ENCODE measurements around the gene ACP5. TPM values are rescaled to one million over a fixed set of nuclear protein-coding genes. Genes with fewer than 3 reads are reported as not detected.

ACP5 gene
- total RNA-seq, 1 donor from 2014 or later, result 0.95 TPM

DNA sequence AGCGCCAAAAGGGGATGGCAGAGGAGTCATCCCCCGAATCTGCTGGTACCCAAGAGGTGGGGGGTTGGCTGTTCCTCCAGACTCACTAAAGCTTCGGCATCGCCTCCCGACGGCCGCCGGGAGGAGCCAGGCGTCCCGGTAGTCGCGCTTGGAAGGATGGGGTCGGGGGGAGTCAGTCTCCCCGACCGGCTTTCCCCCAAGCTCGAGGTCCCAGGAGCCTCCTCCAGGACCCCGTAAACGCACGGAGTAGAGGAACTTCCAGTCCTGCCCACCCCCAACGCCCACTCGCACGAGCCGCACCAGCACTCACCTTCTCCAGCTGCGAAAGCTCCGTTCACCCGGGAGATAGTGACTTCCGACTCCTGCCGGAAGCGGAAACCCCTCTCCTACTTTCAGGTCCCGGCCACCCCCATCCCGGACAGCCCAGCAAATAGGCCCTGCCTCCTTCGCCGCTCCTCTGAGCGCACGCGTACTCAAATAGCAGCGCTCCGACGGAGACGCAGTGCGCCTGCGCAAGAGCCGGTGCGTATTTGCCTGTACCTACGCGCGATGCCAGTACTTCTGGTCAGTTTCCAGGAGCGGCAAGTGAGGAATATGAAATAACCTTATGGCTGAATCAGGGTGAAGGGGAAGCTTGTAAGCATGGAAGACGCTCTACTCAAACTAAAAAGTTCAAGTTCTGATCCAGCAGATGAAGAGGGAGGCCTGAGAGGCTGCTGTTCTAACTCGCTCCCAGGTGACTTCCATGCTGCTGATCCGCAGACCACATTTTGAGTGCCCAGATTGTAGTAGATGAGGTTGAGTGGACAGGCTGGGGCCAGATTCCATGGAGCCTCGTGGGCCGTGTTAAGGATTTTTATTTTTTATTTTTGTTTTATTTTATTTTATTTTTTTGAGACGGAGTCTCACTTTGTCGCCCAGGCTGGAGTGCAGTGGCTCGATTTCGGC, 18.3 kb downstream of the ACP5 start, which contains the start of gene ELOF1:
ELOF1 (minus strand) TSS at position 350 of the 948 bp plus-strand sequence. CDS start 4,883 bp downstream, outside the sequence.
- Mint-ChIP-seq H3K4me3 (ENCODE audit: unreplicated experiment) (peak within 1 kb of the TSS; percentile 98), H3K27me3 (ENCODE audit: unreplicated experiment) (peaks cover 10% of the 10 kb centered on the region), H3K36me3 (ENCODE audit: low read depth, unreplicated experiment) (peaks cover 7% of the 10 kb centered on the region), H3K4me1 (ENCODE audit: unreplicated experiment) (peaks cover 22% of the 10 kb centered on the region), H3K9me3 (ENCODE audit: unreplicated experiment) (no peaks in the 10 kb centered on the region), H3K27ac (ENCODE audit: unreplicated experiment) (peak within 1 kb of the TSS; percentile 42)
- peak; percentile 93 for DNase-seq (ENCODE audit: low spot score)
- TF ChIP-seq, protein P1, sequence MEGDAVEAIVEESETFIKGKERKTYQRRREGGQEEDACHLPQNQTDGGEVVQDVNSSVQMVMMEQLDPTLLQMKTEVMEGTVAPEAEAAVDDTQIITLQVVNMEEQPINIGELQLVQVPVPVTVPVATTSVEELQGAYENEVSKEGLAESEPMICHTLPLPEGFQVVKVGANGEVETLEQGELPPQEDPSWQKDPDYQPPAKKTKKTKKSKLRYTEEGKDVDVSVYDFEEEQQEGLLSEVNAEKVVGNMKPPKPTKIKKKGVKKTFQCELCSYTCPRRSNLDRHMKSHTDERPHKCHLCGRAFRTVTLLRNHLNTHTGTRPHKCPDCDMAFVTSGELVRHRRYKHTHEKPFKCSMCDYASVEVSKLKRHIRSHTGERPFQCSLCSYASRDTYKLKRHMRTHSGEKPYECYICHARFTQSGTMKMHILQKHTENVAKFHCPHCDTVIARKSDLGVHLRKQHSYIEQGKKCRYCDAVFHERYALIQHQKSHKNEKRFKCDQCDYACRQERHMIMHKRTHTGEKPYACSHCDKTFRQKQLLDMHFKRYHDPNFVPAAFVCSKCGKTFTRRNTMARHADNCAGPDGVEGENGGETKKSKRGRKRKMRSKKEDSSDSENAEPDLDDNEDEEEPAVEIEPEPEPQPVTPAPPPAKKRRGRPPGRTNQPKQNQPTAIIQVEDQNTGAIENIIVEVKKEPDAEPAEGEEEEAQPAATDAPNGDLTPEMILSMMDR (IDR thresholded peaks at IDR 0.05; ENCODE audit: unreplicated experiment), result no peak

DNA sequence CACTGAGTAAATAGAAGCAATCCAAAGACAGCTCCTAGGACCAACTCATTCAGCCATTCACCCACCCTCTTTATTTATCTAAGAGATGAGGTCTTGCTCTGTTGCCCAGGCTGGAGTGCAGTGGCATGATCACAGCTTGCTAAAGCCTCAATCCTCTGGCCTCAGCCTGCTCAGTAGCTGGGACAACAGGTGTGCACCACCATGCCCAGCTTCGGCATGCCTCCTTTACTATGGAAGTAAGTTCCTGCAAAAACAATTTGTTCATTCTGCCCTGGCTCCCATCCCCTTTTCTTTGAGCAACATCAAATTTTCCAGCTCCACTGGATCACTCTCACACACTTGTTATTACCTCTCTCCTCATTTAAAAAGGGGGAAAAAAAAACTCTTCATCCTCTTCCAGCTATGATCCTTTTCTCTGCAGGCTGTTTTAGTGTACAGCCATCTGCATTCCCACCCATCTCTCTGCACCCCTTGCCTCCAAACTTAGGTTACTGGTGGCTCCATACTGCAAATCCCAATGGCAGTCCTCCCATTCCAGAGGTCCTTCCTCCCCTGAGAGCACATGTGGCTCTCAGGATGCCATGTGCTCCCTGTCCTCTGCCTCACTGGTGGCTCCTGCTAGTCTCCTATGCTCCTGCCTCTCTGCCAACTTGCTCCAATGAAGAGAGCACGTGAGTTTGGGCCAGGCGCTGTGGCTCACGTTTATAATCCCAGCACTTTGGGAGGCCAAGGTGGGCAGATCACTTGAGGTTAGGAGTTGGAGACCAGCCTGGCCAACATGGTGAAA, 20.6 kb downstream of the ACP5 start:
- Mint-ChIP-seq H3K9me3 (ENCODE audit: unreplicated experiment) (no peaks in the 10 kb centered on the region), H3K27me3 (ENCODE audit: unreplicated experiment) (peaks cover 10% of the 10 kb centered on the region), H3K4me3 (ENCODE audit: unreplicated experiment) (peak overlapping the region; percentile 2), H3K36me3 (ENCODE audit: low read depth, unreplicated experiment) (peaks cover 7% of the 10 kb centered on the region), H3K27ac (ENCODE audit: unreplicated experiment) (no peak overlapping the region), H3K4me1 (ENCODE audit: unreplicated experiment) (peaks cover 15% of the 10 kb centered on the region)
- no peak for DNase-seq (ENCODE audit: low spot score)
- TF ChIP-seq, protein P1 (IDR thresholded peaks at IDR 0.05; ENCODE audit: unreplicated experiment), result no peak

DNA sequence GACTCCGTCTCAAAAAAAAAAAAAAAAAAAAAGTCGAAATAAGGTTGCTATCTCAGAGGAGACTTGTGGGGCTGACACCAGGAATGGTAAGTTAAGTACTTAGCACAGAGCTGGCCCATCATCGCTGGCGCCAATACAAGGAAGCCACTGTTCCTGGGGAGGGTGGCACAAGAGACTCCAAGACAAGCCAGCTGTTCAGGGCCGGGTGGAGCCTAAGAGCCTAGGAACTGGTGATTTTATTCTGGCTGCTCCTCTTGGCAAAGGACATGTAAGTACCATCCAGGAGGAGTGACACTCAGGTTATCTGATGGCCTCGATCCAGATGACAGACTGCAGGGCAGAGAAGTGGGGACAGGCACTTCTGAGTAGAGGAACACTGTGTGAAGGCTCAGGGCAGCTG, 22.2 kb downstream of the ACP5 start:
- Mint-ChIP-seq H3K27ac (ENCODE audit: unreplicated experiment) (no peak overlapping the region), H3K4me1 (ENCODE audit: unreplicated experiment) (peaks cover 11% of the 10 kb centered on the region), H3K27me3 (ENCODE audit: unreplicated experiment) (peaks cover 6% of the 10 kb centered on the region), H3K4me3 (ENCODE audit: unreplicated experiment) (peak overlapping the region; percentile 54), H3K9me3 (ENCODE audit: unreplicated experiment) (no peaks in the 10 kb centered on the region), H3K36me3 (ENCODE audit: low read depth, unreplicated experiment) (peaks cover 9% of the 10 kb centered on the region)
- TF ChIP-seq, protein P1 (IDR thresholded peaks at IDR 0.05; ENCODE audit: unreplicated experiment), result no peak
- DNase-seq (ENCODE audit: low spot score), result no peak

DNA sequence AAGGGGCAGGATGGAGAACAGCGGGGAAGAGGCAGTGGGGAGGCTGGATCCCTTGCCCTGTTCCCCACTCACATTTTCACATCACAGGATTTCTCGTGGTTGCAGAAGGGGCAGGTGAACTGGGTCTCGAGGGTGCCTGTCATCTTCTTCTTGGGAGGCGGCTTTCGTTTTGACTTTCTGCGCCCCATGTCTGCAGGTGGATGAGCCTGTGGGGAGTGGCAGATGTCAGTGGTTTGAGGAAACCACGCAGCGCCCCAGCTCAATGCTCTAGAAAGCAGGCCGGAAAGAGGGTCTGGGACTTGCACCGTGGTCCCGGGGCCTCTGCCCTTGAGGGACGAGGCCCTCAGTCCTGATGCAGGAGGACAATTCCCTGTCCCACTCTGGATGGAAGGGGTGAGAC, 23.3 kb downstream of the ACP5 start:
- Mint-ChIP-seq H3K4me3 (ENCODE audit: unreplicated experiment) (no peak overlapping the region), H3K4me1 (ENCODE audit: unreplicated experiment) (peaks cover 8% of the 10 kb centered on the region), H3K27me3 (ENCODE audit: unreplicated experiment) (peaks cover 5% of the 10 kb centered on the region), H3K36me3 (ENCODE audit: low read depth, unreplicated experiment) (peaks cover 13% of the 10 kb centered on the region), H3K9me3 (ENCODE audit: unreplicated experiment) (no peaks in the 10 kb centered on the region), H3K27ac (ENCODE audit: unreplicated experiment) (no peak overlapping the region)
- DNase-seq (ENCODE audit: low spot score), result no peak
- TF ChIP-seq, protein P1 (IDR thresholded peaks at IDR 0.05; ENCODE audit: unreplicated experiment), result no peak

Data from endothelial cell (in vitro differentiated cells).